H1 (cell line): Measurements from ENCODE around the gene KCTD16. TPM values are rescaled to one million over a fixed set of nuclear protein-coding genes. Genes with fewer than 3 reads are reported as not detected.

ENCODE experiments used
- CEBPB ChIP-seq: IDR thresholded peaks from 2 replicates; pipeline ENCODE4 v1.6.1; 2012; ENCODE audit warnings: low read depth, low read length
- CREB1 ChIP-seq: IDR thresholded peaks from 2 replicates; pipeline ENCODE4 v1.6.1; 2012; ENCODE audit warnings: inconsistent platforms
- HDAC6 ChIP-seq: IDR thresholded peaks from one replicate; pipeline ENCODE4 v1.7.1; 2012; ENCODE audit warnings: low read depth, mild to moderate bottlenecking, inconsistent platforms, low read length, moderate library complexity
- SP4 ChIP-seq: IDR thresholded peaks from 2 replicates; pipeline ENCODE4 v1.6.1; 2012; ENCODE audit warnings: low read length, inconsistent platforms
- polyA plus RNA-seq, 7 experiments: library from polyadenylated mRNA; depleted of rRNA in 3 of 7; stranded (reverse) in 5 of 7; unstranded in 2 of 7; fragments of >200 nt in 5 of 7; fragments of 200-250 nt in 2 of 7; gene quantifications; 1 replicate in 5 of 7; 2 replicates in 1 of 7; 4 replicates in 1 of 7; pipeline versions ENCODE4 v1.2.1 to v1.2.3, GENCODE V29; 2011 to 2013; ENCODE audit warnings: missing spikeins in 2 of 7, mixed read lengths in 2 of 7
- total RNA-seq: library from RNA; stranded (reverse); fragmentation: NEBNext Ultra II Directional; extraction: Animal tissue kit (Norgen Biotek cat#: 25700); gene quantifications from 2 replicates; pipeline ENCODE4 v1.2.1, GENCODE V29; 2021

The KCTD16 gene
- total and polyA plus RNA-seq, 2 of the 8 experiments (the other 6 are each of a cell fraction or from before 2014, with no cell fraction given), result 0.03 to 0.24 TPM

DNA sequence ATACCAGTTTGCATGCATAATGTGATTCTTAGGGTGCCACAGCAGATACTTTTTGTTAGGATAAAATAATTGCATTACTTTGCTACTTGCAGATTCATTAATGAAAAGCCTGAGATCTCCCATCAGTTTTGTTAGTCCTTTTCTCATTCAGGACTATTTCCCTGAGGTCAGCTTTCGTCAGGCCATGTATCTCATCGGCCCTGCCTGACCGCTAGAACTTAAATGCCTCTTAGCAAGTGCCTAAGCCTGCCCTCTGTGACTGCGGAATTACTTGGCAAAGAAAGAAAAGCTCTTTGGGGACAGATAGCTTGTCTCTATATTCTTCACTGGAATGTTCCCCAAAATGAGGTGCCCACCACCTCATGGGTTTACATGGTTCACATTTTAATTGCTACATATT, 147.8 kb downstream of the KCTD16 start (continued):
- TF ChIP-seq SP4 (no peak), CREB1 (no peak), CEBPB (no peak), HDAC6 (no peak)
